ENCODE measurements around the gene ATXN3. TPM values are rescaled to one million over a fixed set of nuclear protein-coding genes. Genes with fewer than 3 reads are reported as not detected.

Gene ATXN3
- total RNA-seq = 10 to 100 TPM in 1 of 4 donors, 1 to 10 TPM in 3; 6.4 to 18.9 (median 8.5) TPM

- H3K36me3 ChIP-seq = no peaks in the 10 kb centered on the region
- in situ Hi-C loops (cut with MboI; ENCODE audit: low sequenced_read_pairs in 4 of 4) (loop anchor here in 1 of 4 donors (5.0 to 25.0 kb wide), 3 partner anchors 69 to 681 kb away; partner anchors contain the start of genes GOLGA5 and PPP4R3A), intact Hi-C loops (cut with DNase I; ENCODE audit: low total_unique reads) (loop anchor here (1.0 kb wide), 2 partner anchors 15 to 66 kb away; partner anchors contain the start of genes CPSF2, NDUFB1 and TRIP11)
- H3K27ac ChIP-seq = peak within 1 kb of the TSS; percentile 96 to 97 (median 97)
- H3K9me3 ChIP-seq = no peaks in the 10 kb centered on the region
- ATAC-seq = peak; percentile 91 to 95
- H3K4me1 ChIP-seq = peaks cover 10 to 24% of the 10 kb centered on the region in 2 donors
- DNase-seq = peak; percentile 97 to 98
- peak within 1 kb of the TSS; percentile 92 to 98 (median 95) for H3K4me3 ChIP-seq
- TF ChIP-seq CTCF (IDR thresholded peaks at IDR 0.05 in 4 of 5, conservative IDR thresholded peaks at IDR 0.05 in 1 of 5) (peak; percentile 51 to 86 (median 70)), POLR2A (IDR thresholded peaks at IDR 0.05) (peak; percentile 48 to 71)
- H3K27me3 ChIP-seq = no peaks in the 10 kb centered on the region
Measured at GRCh38 chr14:92106143-92106926, at the start of gene ATXN3. TSS of gene ATXN3 (minus strand) at chr14:92106582. CDS start at chr14:92106552, 30 bp downstream.

- DNase-seq (no peak), ATAC-seq (no peak)
- in situ Hi-C loops (cut with MboI; ENCODE audit: low sequenced_read_pairs in 4 of 4) = no loop called here
- H3K4me1 ChIP-seq = no peaks in the 10 kb centered on the region
- intact Hi-C loops (cut with DNase I; ENCODE audit: low total_unique reads) = no loop called here
- no peak overlapping the region for H3K4me3 ChIP-seq
- H3K36me3 ChIP-seq = peaks cover 4 to 57% of the 10 kb centered on the region in 2 donors
- H3K27me3 ChIP-seq = no peaks in the 10 kb centered on the region
- H3K9me3 ChIP-seq = no peaks in the 10 kb centered on the region
- TF ChIP-seq POLR2A (IDR thresholded peaks at IDR 0.05) (no peak), CTCF (IDR thresholded peaks at IDR 0.05 in 4 of 5, conservative IDR thresholded peaks at IDR 0.05 in 1 of 5) (no peak)
- no peak overlapping the region for H3K27ac ChIP-seq
Measured at GRCh38 chr14:92154283-92154942, 48.0 kb upstream of the ATXN3 start.

GRCh38 chr14:92153581-92153980 lies 47.2 kb upstream of the ATXN3 start:
- in situ Hi-C loops (cut with MboI; ENCODE audit: low sequenced_read_pairs in 4 of 4) = no loop called here
- Histone ChIP-seq H3K9me3 (no peaks in the 10 kb centered on the region), H3K27ac (no peak overlapping the region), H3K4me3 (no peak overlapping the region), H3K27me3 (no peaks in the 10 kb centered on the region), H3K4me1 (no peaks in the 10 kb centered on the region), H3K36me3 (peaks cover 6 to 56% of the 10 kb centered on the region in 2 donors)
- ATAC-seq (no peak), DNase-seq (no peak)
- intact Hi-C loops (cut with DNase I; ENCODE audit: low total_unique reads) = no loop called here
- TF ChIP-seq POLR2A (IDR thresholded peaks at IDR 0.05) = no peak
- no peak for TF ChIP-seq CTCF (IDR thresholded peaks at IDR 0.05 in 4 of 5, conservative IDR thresholded peaks at IDR 0.05 in 1 of 5)

GRCh38 chr14:92144708-92145107 lies 38.3 kb upstream of the ATXN3 start:
- DNase-seq = no peak
- TF ChIP-seq CTCF (IDR thresholded peaks at IDR 0.05 in 4 of 5, conservative IDR thresholded peaks at IDR 0.05 in 1 of 5) (no peak), POLR2A (IDR thresholded peaks at IDR 0.05) (no peak)
- in situ Hi-C loops (cut with MboI; ENCODE audit: low sequenced_read_pairs in 4 of 4) = loop anchor here in 2 of 4 donors (25.0 kb wide), 2 partner anchors 293 to 668 kb away; no protein-coding TSS in a partner anchor
- Histone ChIP-seq H3K27ac (no peak overlapping the region), H3K9me3 (no peaks in the 10 kb centered on the region), H3K4me3 (no peak overlapping the region), H3K36me3 (peaks cover 2 to 84% of the 10 kb centered on the region in 2 donors), H3K27me3 (no peaks in the 10 kb centered on the region), H3K4me1 (no peaks in the 10 kb centered on the region)
- intact Hi-C loops (cut with DNase I; ENCODE audit: low total_unique reads) = loop anchor here (10.0 kb wide), 1 partner anchor 180 kb away; the partner anchor contains the start of gene SLC24A4
- ATAC-seq = no peak

Measured in gastrocnemius medialis (tissue), 4 donors.